ENCODE results near the gene MYOF. TPM values are rescaled to one million over a fixed set of nuclear protein-coding genes. Genes with fewer than 3 reads are reported as not detected.

Gene MYOF, protein sequence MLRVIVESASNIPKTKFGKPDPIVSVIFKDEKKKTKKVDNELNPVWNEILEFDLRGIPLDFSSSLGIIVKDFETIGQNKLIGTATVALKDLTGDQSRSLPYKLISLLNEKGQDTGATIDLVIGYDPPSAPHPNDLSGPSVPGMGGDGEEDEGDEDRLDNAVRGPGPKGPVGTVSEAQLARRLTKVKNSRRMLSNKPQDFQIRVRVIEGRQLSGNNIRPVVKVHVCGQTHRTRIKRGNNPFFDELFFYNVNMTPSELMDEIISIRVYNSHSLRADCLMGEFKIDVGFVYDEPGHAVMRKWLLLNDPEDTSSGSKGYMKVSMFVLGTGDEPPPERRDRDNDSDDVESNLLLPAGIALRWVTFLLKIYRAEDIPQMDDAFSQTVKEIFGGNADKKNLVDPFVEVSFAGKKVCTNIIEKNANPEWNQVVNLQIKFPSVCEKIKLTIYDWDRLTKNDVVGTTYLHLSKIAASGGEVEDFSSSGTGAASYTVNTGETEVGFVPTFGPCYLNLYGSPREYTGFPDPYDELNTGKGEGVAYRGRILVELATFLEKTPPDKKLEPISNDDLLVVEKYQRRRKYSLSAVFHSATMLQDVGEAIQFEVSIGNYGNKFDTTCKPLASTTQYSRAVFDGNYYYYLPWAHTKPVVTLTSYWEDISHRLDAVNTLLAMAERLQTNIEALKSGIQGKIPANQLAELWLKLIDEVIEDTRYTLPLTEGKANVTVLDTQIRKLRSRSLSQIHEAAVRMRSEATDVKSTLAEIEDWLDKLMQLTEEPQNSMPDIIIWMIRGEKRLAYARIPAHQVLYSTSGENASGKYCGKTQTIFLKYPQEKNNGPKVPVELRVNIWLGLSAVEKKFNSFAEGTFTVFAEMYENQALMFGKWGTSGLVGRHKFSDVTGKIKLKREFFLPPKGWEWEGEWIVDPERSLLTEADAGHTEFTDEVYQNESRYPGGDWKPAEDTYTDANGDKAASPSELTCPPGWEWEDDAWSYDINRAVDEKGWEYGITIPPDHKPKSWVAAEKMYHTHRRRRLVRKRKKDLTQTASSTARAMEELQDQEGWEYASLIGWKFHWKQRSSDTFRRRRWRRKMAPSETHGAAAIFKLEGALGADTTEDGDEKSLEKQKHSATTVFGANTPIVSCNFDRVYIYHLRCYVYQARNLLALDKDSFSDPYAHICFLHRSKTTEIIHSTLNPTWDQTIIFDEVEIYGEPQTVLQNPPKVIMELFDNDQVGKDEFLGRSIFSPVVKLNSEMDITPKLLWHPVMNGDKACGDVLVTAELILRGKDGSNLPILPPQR (N-terminal part only)
- 30.4 TPM for total RNA-seq
- long read RNA-seq, partial matches to known transcripts = 3 of 4 reads
- long read RNA-seq, other reads (novel, unspliced or antisense) = 1 of 4 reads

DNA sequence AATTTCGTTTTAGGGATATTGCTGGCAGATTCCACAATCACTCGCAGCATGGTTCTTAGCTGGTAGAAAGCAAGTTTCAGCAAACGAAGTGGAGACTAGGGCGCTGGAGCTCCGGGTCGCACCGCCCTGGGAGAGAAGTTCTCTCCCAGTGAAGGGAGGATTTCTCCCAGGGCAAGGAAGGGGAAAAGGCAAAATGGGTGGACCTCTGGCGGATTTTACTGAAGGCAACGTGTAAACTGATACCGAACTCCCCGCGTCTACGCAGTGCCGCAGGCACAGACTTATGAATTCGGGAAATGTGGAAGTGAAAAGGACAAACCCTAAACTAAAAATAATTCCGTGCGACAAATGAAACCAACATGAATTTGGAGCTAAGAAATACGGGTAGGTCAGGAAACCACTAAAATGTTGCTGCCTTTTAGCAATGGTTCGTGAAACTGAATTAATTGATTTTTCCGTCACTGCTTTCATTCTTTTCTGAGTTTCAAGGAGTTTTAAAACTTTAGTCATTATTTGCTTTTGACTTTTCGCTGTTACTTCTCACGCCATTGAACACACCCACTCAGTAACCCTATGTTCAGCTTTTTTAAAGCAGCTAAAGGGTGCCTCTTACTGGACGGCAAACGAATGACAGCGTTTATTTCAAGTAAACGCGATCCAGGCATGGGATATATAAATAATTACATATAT, at the start of gene MYOF:
Gene MYOF (minus strand): TSS at position 190 of the 690 bp plus-strand sequence. CDS start 140 bp downstream, at position 50.
- intact Hi-C loops (cut with DNase I) = loop anchor here (2.0 kb wide), 1 partner anchor 105 kb away; no protein-coding TSS in a partner anchor
- DNase-seq (peak; percentile 60), ATAC-seq (ENCODE audit: poor library complexity) (peak; percentile 95)

DNA sequence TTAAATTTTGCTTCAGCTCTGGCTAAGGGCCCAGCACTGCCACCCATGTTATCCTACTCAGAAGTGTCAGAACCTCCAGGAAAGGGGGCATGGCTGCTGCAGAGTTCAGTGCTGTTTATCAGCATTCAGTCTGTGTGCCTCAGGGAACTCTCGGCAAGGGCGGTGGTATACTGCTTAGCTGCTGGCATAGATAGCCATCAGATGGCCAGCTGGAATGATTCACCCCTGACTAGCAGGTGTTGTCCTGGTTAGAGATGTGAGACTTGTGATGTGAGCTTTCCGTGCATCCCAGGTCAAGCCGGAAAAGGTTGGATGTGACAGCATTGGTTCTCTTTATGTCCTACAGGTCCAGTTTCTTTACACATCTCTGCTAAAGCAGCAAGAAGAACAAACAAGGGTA, 36.4 kb upstream of the MYOF start:
- intact Hi-C loops (cut with DNase I) = loop anchor here (10.0 kb wide), 1 partner anchor 634 kb away; no protein-coding TSS in a partner anchor
- no peak for DNase-seq
- no peak for ATAC-seq (ENCODE audit: poor library complexity)

DNA sequence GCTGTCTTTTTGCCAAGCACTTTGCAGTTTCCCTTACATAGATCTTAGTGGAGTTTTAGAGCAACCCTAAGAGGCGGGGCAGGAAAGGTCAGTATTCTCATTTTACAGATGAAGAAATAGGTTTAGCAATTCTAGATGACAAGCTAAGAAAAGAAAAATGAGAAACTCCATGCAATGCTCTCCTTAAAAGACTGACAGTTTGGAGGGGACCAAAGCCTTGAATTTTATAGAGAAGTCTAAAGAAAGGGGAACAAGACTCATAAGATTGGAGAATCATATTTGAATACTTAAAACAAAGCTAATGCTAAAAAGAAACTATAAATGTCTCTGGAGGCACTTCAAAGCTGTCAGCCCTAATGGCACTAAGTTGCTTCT, 33.9 kb upstream of the MYOF start:
- peak; percentile 38 for ATAC-seq (ENCODE audit: poor library complexity)
- intact Hi-C loops (cut with DNase I) = loop anchor here (10.0 kb wide), 1 partner anchor 631 kb away; no protein-coding TSS in a partner anchor
- DNase-seq = no peak

DNA sequence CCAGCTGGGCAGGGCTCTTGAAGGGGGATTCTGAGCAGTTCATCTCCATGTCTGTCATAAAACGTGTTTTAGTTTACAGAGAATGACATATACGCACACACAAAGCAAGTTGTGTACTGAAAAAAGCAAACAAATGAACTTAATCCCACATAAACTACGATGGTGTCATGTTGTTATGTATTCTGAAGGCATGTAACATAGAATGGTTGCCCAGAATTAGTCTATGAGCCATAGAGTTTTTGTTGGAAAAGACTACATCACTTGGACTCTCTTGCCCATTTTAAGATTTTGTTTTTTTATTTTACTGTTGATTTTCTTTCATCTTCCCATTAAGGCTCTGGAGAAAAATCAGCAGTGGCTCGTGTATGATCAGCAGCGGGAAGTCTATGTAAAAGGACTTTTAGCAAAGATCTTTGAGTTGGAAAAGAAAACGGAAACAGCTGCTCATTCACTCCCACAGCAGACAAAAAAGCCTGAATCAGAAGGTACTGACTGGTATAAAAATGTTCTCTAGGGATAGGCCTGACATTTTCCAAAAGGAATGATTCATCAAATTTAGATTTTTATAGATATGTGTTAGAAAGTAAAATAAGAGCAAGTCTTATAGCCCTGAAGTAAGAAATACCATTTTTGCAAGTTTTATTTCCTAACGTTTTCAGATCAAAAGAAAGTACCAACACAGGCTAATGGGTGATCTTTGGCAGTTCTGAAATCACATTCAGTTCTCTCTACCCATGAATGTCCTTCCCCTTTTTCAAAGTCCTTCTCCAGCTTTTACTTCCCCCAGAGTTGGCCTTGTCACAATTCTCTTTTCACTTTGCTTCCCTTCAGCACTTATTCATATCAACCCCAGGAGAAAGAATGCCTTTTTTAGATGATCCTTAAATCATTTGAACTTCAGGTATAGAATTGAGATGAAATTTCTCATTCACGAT, 33.2 kb upstream of the MYOF start:
- ATAC-seq (ENCODE audit: poor library complexity) = peak; percentile 75
- intact Hi-C loops (cut with DNase I) = loop anchor here (10.0 kb wide), 1 partner anchor 631 kb away; no protein-coding TSS in a partner anchor
- no peak for DNase-seq

DNA sequence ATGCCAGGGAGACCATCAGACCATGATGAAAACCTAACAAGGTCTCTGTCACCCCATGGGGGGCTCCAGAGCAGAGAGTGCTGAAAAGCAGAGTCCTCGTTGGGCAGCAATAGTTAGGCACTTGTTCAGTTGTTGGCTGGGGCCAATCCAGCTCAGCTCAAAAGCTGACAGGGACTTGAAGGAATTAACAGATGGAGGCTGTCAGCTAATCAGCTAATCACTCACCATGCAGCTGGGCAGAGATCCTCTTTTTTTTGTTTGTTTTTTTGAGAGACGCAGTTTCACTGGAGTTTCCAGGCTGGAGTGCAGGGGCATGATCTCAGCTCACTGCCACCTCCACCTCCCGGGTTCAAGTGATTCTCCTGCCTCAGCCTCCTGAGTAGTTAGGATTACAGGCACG, 32.4 kb upstream of the MYOF start:
- ATAC-seq (ENCODE audit: poor library complexity) (peak; percentile 30), DNase-seq (no peak)
- intact Hi-C loops (cut with DNase I) = loop anchor here (10.0 kb wide), 1 partner anchor 630 kb away; no protein-coding TSS in a partner anchor

DNA sequence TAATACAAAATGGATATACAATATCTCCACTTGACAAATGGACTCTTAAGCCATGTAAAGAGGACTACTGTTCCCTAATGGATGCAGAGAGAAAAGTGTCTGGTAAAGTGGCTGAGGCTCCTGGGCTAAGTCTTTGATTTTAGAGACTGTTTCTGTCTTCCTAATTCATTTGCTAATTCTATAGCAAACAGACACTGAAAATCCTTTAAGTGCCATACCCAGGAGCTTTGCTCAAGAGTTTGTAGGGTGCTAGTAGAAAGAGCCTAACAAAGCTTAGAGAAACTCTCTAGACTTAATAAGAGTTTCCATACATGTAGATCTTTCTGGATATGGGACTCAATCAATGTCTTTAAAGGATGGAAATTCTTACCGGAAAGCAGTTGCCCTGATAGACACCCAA, 31.0 kb upstream of the MYOF start:
- intact Hi-C loops (cut with DNase I) = loop anchor here (10.0 kb wide), 1 partner anchor 628 kb away; no protein-coding TSS in a partner anchor
- ATAC-seq (ENCODE audit: poor library complexity) = no peak

DNA sequence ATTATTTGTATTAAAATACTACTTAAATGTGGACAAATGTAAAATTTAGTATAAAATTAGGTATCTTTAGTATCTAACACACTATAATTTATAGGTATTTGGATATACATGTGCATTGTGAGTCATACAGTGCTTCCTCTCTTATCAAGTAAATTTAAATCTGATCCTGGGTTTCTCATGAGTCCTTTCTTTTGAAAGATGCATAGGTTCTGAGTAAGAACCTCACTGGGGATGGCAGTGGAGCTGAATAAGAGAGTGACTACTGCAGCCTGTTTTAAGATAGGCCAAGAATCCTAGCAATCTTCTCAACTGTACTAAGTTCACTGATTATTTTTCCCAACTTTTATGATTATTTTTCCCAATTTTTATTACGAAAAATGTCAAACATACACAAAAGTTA, 30.4 kb upstream of the MYOF start:
- DNase-seq = no peak
- intact Hi-C loops (cut with DNase I) = loop anchor here (10.0 kb wide), 1 partner anchor 628 kb away; no protein-coding TSS in a partner anchor
- ATAC-seq (ENCODE audit: poor library complexity) = no peak

More for the DNA sequence above, 31.0 kb upstream of the MYOF start:
- DNase-seq = no peak

DNA sequence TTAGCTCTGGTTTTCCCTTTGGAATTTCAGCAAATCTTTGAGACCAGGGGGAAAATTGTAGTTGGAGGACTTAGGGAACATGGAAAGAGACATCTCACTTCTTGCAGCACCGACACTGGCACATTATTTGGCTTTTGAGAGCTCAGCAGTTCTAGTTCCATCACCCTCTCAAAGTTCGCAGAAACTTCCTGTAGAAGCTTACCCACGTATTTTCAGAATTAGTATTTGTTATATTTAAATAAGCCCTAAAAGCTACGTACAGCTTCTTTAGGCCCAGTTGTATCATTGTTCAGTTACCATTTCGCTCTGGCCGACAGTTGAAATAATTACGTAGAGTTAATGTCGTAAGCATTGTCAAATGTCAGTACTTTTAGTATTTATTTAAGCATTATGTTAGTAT, 27.7 kb upstream of the MYOF start:
- DNase-seq (no peak), ATAC-seq (ENCODE audit: poor library complexity) (no peak)

DNA sequence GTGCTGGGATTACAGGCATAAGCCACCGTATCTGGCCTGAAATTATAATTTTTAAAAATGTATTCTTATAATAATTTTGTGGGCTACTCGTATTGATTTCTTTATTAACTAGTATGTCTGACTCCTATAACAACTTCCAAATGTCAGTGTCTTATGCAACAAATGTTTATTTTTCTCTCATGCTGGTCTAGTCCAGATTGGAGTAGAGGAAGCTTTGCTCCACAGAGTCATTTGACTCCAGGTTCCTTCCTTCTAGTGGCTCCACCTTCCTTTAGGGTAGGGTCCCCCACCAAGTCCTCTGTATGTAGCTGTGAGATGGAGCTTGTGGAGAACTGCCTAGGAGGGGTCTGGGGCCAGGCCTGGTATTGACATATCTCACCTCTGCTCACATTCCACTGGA, 22.9 kb upstream of the MYOF start:
- DNase-seq = no peak
- intact Hi-C loops (cut with DNase I) = no loop called here
- no peak for ATAC-seq (ENCODE audit: poor library complexity)

More for the DNA sequence above, 27.7 kb upstream of the MYOF start:
- intact Hi-C loops (cut with DNase I) = loop anchor here (10.0 kb wide), 1 partner anchor 625 kb away; no protein-coding TSS in a partner anchor

DNA sequence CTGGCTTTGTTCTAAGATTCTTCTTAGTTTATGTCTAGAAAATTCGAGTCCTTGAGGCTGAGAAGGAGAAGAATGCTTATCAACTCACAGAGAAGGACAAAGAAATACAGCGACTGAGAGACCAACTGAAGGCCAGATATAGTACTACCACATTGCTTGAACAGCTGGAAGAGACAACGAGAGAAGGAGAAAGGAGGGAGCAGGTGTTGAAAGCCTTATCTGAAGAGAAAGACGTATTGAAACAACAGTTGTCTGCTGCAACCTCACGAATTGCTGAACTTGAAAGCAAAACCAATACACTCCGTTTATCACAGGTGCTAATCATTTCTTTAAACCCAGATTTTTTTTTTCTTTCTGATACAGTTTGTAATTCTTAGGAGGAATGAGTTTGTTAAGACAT, 20.9 kb upstream of the MYOF start:
- ATAC-seq (ENCODE audit: poor library complexity) (no peak), DNase-seq (no peak)
- intact Hi-C loops (cut with DNase I) = no loop called here

DNA sequence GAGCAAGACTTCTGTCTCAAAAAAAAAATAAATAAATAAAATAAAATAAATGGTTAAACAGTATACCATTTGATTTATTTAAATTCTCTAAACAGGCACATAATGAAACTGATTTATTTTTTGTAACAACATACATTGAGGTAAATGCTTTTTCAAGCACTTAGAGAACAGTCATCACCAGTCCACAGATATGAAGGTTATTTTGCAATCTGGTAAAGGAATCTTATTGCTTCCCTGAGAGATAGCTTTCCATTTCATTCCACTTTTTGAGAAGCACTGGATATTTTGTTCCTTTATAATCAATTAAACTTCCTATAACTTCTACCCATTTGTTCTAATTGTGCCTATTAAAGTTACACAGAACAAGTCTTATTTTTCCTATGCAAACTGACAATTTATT, 19.5 kb upstream of the MYOF start:
- intact Hi-C loops (cut with DNase I) = no loop called here
- DNase-seq (no peak), ATAC-seq (ENCODE audit: poor library complexity) (no peak)

DNA sequence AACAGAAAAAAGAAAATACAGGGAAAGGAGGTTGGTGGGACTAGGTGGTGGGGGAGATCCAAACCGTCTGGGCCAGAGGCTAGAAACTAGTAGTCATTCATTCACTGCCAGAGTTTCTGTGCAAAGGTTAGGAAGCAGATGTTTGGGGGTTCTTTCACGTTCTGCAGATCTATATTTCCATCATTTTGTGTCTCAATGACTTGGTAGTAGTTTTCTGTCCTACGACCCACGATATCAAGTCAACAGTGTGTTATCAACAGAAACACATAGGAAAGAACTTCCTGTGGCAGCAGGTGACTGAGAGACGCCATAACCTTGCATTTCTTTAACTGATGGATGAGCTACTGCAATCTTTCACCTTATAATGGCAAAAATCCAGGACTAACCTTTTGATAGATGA, 16.0 kb upstream of the MYOF start:
- DNase-seq (no peak), ATAC-seq (ENCODE audit: poor library complexity) (no peak)
- intact Hi-C loops (cut with DNase I) = no loop called here

DNA sequence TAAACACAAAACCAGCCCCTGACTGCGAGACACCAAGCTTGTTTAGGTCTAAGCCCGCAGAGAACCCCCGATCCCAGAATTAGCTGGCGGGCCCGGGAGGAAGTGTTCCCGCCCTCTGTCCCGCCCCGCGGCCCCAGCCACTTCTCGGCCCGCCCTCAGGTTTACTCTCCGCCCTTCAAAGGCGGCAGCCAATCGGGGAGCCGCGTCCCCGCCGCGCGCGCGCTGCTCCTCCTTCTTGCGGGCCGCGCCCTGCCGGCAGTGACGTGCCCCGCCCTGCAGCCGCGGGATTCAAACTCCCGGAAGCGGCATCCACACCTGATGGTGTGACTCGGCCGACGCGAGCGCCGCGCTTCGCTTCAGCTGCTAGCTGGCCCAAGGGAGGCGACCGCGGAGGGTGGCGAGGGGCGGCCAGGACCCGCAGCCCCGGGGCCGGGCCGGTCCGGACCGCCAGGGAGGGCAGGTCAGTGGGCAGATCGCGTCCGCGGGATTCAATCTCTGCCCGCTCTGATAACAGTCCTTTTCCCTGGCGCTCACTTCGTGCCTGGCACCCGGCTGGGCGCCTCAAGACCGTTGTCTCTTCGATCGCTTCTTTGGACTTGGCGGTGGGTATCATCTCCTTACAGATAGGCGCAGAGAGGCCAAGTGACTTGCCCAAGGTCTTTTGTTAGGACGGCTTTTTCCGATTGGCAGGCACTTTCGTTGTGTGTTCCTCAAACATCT, 14.3 kb upstream of the MYOF start, which contains the start of gene CEP55:
Gene CEP55 (plus strand): TSS at position 291 of the 720 bp plus-strand sequence. CDS start 3,440 bp downstream, outside the sequence.
- intact Hi-C loops (cut with DNase I) = no loop called here
- peak; percentile 97 for DNase-seq

DNA sequence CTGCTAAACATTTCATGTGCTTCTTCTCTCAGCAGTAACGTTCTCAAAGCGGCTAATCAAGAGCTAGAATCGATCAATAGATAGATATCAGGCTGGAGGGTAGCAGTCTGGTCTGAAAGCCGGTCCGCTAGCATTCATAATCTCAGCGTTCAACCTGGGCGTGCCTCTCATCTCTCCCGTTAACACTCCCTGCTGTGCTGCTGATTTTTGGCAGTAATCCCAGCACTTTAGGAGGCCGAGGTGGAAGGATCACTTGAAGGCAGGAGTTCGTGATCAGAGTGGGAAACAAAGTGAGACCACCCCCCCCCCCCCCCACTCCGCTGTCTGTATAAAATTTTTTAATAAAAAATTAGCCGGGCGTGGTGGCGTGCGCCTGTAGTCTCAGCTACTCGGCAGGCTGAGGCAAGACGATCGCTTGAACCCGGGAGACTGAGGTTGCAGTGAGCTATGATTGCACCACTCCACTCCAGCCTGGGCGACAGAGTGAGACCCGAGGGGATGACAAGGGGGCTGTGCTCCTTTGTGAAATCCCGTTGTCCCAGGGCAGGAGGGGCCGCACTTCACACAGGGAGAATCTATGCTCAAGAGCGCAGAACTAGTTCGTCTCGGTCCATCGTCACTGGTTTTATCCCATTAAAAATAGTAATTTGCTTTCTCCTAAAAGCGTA, 13.7 kb upstream of the MYOF start:
- peak; percentile 55 for DNase-seq
- ATAC-seq (ENCODE audit: poor library complexity) = peak; percentile 74
- intact Hi-C loops (cut with DNase I) = no loop called here

More for the DNA sequence above, 14.3 kb upstream of the MYOF start, which contains the start of gene CEP55:
- ATAC-seq (ENCODE audit: poor library complexity) = peak; percentile 100

DNA sequence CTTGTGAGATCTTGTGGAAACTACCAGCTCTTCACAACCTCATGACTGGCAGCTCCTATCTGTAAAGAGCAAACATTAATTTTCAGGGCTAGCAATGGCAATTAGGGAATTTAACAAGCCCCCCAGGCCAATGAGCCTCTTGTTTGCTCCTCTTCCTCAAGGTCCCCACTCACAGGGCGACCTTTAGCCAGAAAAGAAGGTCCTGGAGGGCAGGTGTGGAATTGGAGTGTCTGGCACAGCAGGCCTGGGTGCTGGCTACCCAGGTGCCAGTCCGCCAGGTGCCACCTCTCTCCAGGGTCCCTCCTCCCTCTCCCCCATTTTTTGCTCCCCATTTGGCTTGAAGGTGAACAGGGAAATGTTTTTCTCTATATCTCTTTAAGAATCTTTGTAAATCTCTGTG, 12.4 kb upstream of the MYOF start:
- no peak for ATAC-seq (ENCODE audit: poor library complexity)
- intact Hi-C loops (cut with DNase I) = no loop called here

More for the DNA sequence above, 12.4 kb upstream of the MYOF start:
- DNase-seq = no peak

All from Right ventricle myocardium superior (tissue), 1 donor.